OCI-LY3 (cell line): ENCODE results near the gene UGT3A2.
"Not testable (repeated sequence)": the region's sequence is repeated elsewhere in the genome, so short reads cannot be mapped to it uniquely, and the experiment has no call there.

Experiments
- CTCF ChIP-seq: fragments of 200-600, 300-600 bp; sonication (generic); IDR thresholded peaks from 2 replicates; pipeline ENCODE4 v1.5.1; 2014; ENCODE audit warnings: antibody characterized with exemption, low read length, low read depth
- EZH2phosphoT487 ChIP-seq: fragments of 200-600 bp; shearing (Covaris generic); IDR thresholded peaks from 2 replicates; pipeline ENCODE4 v1.6.1; 2018; ENCODE audit warnings: antibody characterized with exemption, mixed run types, low read depth

GRCh38 chr5:36019584-36019983 lies 47.1 kb downstream of the UGT3A2 start:
- TF ChIP-seq CTCF, EZH2phosphoT487: not testable (repeated sequence)
